Psoas muscle (tissue), 8 donors: ENCODE data around the gene CAMSAP1. TPM values are rescaled to one million over a fixed set of nuclear protein-coding genes. Genes with fewer than 3 reads are reported as not detected.

Experiments
- ATAC-seq, 4 donors: fragments of 200-7000 bp; cut with Tn5 transposase; one replicate each; pipeline ENCODE4 v1.9.1; 2020; ENCODE audit warnings: moderate library complexity in 3 of 4, mild to moderate bottlenecking in 2 of 4
- DNase-seq, 2 donors: peaks; one replicate each; pipeline ENCODE4 v3.0.0-alpha.2; 2020
- H3K27ac ChIP-seq: fragments of 200-600 bp; one replicate; pipeline ENCODE4 v1.8.0; 2022
- H3K27me3 ChIP-seq, 3 donors: fragments of 200-600 bp in 1 of 3; one replicate each; pipeline versions ENCODE4 v1.6.1 to v1.8.0; 2013 to 2022; ENCODE audit warnings: low read length in 2 of 3, mild to moderate bottlenecking in 2 of 3, moderate library complexity in 1 of 3; ENCODE audit not compliant: insufficient read depth in 3 of 3
- H3K36me3 ChIP-seq, 2 donors: fragments of 200-600 bp in 1 of 2; one replicate each; pipeline versions ENCODE4 v1.6.1 to v1.8.0; 2013 to 2022; ENCODE audit warnings: low read depth in 1 of 2, mild to moderate bottlenecking in 1 of 2, moderate library complexity in 1 of 2; ENCODE audit not compliant: insufficient read depth in 1 of 2
- H3K4me1 ChIP-seq: fragments of 200-600 bp; one replicate; pipeline ENCODE4 v1.8.0; 2022
- H3K4me3 ChIP-seq: fragments of 200-600 bp; one replicate; pipeline ENCODE4 v1.8.0; 2022; ENCODE audit warnings: mild to moderate bottlenecking
- H3K9me3 ChIP-seq: fragments of 200-600 bp; one replicate; pipeline ENCODE4 v1.8.0; 2022
- WGBS, 3 donors: extraction: QIAGEN DNeasy Blood & Tissue Kit; methylation state at CpG; one replicate each; pipeline versions ENCODE4 v1.1.6 to v1.1.7; 2013; 5-methylcytosine and 5-hydroxymethylcytosine counted together
- intact Hi-C, 2 donors: fragments of 100-400 bp; cut with DNase I; formaldehyde crosslinking; loops; one replicate each; pipeline versions ENCODE4 v1.11.0 to v1.14.2; 2022
- polyA plus RNA-seq, 3 donors: library from polyadenylated mRNA; stranded (reverse); fragments of 200-250 nt; gene quantifications; one replicate each; pipeline ENCODE4 v1.2.3, GENCODE V29; 2013
- total RNA-seq, 4 donors: library from RNA; stranded (reverse); fragmentation: NEBNext Ultra II Directional in 2 of 4; extraction: Animal tissue kit (Norgen Biotek cat#: 25700) in 2 of 4; gene quantifications; one replicate each; pipeline versions ENCODE4 v1.2.1 to v1.2.4, GENCODE V29; 2021 to 2023
- TF ChIP-seq, protein P1 (sequence below): fragments of 200-600 bp; IDR thresholded peaks from one replicate; pipeline ENCODE4 v1.8.0; 2022; ENCODE audit warnings: antibody characterized with exemption
- donor health status: healthy with polysubstance abuse.
- donor health status: DM: no; HTN: no; CAD: no; lungs with moderate emphysema.
- donor health status: Bipolar disorder and iron deficiency.
- donor health status: healthy.
- donor health status: DM: yes; HTN: yes; CAD: no.
- donor health status: DM: no; HTN: no; CAD: no.
- donor health status: DM: no; HTN: no; CAD: no.
- donor health status: DM: yes; HTN: yes; CAD: no.

Gene CAMSAP1
- total and polyA plus RNA-seq, 7 donors = 21.3 to 51.5 (median 41.5) TPM

DNA sequence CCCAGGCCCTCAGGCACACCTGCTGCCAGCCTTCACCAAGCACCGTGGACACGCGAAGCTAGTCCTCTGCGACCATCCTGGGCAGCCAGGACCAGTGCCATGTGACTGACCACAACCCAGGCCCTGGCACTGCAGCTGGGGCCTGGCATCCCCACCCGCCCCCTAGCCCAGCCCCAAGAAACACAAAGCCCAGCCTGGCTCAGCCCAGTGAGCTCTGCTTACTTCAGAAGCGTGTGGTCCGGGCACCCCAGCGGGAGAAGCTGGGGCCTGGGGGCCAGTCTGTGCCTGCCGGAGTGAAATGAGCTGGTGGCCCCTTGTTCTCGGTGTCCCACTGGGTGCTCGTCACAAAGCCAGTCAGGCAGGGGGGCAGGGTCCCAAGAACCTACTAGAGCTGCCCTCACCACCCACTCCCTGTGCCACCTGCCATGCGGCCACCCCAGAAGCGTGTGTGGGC, 117.5 kb downstream of the CAMSAP1 start:
- H3K4me1 ChIP-seq = no peaks in the 10 kb centered on the region
- WGBS, 3 donors = 63 to 87% (median 66%) methylated on average over 12 to 13 of the region's 13 CpGs
- intact Hi-C loops = loop anchor here in 1 of 2 donors (10.0 kb wide), 1 partner anchor 335 kb away; no protein-coding TSS in a partner anchor
- H3K9me3 ChIP-seq = no peaks in the 10 kb centered on the region
- TF ChIP-seq, protein P1, sequence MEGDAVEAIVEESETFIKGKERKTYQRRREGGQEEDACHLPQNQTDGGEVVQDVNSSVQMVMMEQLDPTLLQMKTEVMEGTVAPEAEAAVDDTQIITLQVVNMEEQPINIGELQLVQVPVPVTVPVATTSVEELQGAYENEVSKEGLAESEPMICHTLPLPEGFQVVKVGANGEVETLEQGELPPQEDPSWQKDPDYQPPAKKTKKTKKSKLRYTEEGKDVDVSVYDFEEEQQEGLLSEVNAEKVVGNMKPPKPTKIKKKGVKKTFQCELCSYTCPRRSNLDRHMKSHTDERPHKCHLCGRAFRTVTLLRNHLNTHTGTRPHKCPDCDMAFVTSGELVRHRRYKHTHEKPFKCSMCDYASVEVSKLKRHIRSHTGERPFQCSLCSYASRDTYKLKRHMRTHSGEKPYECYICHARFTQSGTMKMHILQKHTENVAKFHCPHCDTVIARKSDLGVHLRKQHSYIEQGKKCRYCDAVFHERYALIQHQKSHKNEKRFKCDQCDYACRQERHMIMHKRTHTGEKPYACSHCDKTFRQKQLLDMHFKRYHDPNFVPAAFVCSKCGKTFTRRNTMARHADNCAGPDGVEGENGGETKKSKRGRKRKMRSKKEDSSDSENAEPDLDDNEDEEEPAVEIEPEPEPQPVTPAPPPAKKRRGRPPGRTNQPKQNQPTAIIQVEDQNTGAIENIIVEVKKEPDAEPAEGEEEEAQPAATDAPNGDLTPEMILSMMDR = no peak
- no peaks in the 10 kb centered on the region for H3K27me3 ChIP-seq
- no peak overlapping the region for H3K27ac ChIP-seq
- DNase-seq = no peak
- H3K36me3 ChIP-seq = peaks cover 0 to 7% of the 10 kb centered on the region in 2 donors
- no peak overlapping the region for H3K4me3 ChIP-seq
- ATAC-seq = peak in 1 of 4 donors; percentile 16

DNA sequence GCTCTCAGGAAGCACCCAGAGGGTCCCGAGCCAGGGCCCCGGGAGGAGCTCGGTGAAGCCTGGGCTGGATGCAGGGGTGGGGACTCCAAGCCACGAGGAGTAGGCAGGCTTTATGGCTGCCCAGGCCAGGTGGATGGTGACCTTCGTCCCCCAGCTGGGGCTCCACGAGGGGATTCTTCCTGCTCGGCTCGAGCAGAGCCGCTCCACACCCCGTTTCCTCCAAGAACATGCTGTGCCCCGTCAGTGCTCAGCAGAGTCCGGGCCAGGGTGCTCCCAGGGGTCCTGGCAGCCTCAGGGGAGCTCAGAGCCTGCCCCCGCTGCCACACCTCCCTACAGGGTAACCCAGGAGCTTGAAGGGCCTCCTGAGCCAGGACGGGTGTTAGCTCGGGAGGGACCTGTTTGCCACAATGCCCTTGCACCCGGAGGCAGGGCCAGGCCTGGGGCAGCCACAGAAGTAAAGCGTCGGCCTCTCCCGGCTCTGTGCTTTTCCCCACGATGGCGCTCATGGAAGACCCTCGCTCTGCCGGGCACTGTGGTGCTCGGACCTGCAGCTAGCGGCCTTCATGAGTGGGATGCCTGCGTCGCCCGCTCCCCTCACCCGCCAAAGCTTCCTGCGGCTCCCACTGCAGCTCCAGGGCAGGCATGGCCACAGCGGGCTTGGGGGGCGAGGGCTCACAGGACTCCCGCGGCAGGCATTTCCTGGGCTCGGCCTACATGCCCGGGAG, 118.6 kb downstream of the CAMSAP1 start:
- ATAC-seq = no peak
- intact Hi-C loops = no loop called here
- no peaks in the 10 kb centered on the region for H3K4me1 ChIP-seq
- no peaks in the 10 kb centered on the region for H3K9me3 ChIP-seq
- TF ChIP-seq, protein P1 = no peak
- no peak overlapping the region for H3K4me3 ChIP-seq
- no peak overlapping the region for H3K27ac ChIP-seq
- 83 to 90% (median 84%) methylated on average over 35 to 36 of the region's 36 CpGs for WGBS, 3 donors
- DNase-seq = no peak
- H3K27me3 ChIP-seq = no peaks in the 10 kb centered on the region
- H3K36me3 ChIP-seq = peaks cover 0 to 11% of the 10 kb centered on the region in 2 donors

DNA sequence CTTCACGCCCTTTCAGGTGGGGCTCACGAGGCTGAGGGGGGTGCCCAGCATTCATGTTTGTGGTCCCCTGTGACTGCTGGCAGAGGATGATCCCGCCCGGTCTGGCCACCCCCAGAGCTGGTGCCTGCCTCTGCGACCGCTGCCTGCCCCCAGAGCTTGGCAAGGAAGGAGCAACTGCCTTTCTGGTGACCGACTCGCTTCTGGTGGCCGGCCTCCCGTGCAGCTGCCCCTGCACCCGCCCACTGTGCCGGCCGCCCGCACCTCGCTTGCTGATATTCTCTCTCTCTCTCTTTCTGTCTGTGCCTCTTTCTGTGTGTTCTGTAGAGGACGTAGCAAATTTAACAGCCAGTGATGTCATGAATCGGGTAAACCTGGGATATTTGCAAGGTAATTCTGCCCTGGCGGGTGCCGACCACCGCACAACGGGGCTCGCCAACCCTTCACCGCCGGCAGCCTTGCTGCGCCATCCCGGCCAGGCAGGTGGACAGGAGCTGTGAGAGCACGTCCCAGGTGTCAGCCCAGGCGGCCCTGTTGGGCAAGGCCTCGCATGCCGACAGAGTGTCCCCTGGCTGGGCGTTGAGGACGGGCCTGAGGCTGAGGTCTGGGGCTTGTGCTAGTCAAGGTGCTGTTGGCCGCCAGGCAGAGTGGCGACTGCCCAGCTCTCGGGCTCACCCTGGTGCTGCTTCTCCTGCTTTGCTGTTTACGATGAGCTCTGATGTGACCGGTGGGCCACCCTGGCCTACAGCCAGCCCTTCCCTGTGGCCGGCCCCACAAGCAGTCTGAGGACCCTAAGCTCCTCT, 119.4 kb downstream of the CAMSAP1 start:
- H3K36me3 ChIP-seq = peaks cover 0 to 14% of the 10 kb centered on the region in 2 donors
- H3K27me3 ChIP-seq = no peaks in the 10 kb centered on the region
- intact Hi-C loops = no loop called here
- no peaks in the 10 kb centered on the region for H3K4me1 ChIP-seq
- no peak overlapping the region for H3K4me3 ChIP-seq
- ATAC-seq (no peak), DNase-seq (no peak)
- 77 to 81% (median 79%) methylated on average over 36 to 38 of the region's 38 CpGs for WGBS, 3 donors
- no peak overlapping the region for H3K27ac ChIP-seq
- TF ChIP-seq, protein P1 = no peak
- no peaks in the 10 kb centered on the region for H3K9me3 ChIP-seq

DNA sequence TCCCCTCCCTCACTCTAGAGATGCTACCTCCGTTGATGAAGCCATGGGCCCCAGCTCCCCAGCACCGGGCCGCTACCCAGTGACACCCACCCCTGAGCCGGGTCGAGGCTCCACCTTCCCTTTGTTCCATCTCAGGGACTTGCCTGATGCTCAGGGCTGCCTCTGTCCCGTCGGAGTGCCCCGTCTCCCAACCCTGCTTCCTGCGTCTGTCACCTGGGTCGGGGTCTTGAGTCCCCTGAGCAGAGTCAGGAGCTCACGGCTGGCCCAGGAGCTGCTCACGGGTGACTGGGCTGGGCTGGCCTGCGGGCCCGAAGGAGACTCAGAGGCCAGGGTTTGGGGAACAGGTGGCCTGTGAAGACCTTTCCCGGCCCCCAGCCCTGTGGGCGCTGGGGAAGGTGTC, 120.0 kb downstream of the CAMSAP1 start:
- no peak for DNase-seq

More for the DNA sequence above, 120.0 kb downstream of the CAMSAP1 start:
- intact Hi-C loops = no loop called here
- TF ChIP-seq, protein P1 = no peak
- Histone ChIP-seq H3K4me1 (no peaks in the 10 kb centered on the region), H3K9me3 (no peaks in the 10 kb centered on the region), H3K36me3 (peaks cover 0 to 14% of the 10 kb centered on the region in 2 donors), H3K27ac (no peak overlapping the region), H3K27me3 (no peaks in the 10 kb centered on the region), H3K4me3 (no peak overlapping the region)
- no peak for ATAC-seq
- WGBS, 3 donors = 77 to 79% (median 79%) methylated on average over 16 of the region's 16 CpGs
